Endothelial cell of umbilical vein (primary cell): Measurements from ENCODE around the gene SPSB1. TPM values are rescaled to one million over a fixed set of nuclear protein-coding genes. Genes with fewer than 3 reads are reported as not detected.

Experiments
- BruUV-seq: library from RNA; stranded (reverse); fragments of 400-500 nt; replicated peaks from 2 replicates; lab custom pipeline; 2021; lab: Mats Ljungman, UMichigan
- CTCF ChIA-PET: fragments of 300-600, 350-600 bp; sonication (Branson Sonifier 250); formaldehyde crosslinking; loops from one replicate; lab custom pipeline; 2021; ENCODE audit warnings: antibody characterized with exemption, inconsistent platforms; lab: Charles Lee
- POLR2A ChIA-PET: fragments of 300-600, 350-600 bp; sonication (Branson Sonifier 250); formaldehyde crosslinking; loops from one replicate; lab custom pipeline; 2021; ENCODE audit warnings: antibody characterized with exemption, inconsistent platforms; lab: Charles Lee
- DNase-seq: peaks from one replicate; pipeline ENCODE4 v3.0.0-alpha.2; 2011; ENCODE audit warnings: low read depth, low spot score
- FAIRE-seq: peaks from 2 replicates; lab custom pipeline; 2011; peaks lifted over from hg19 to GRCh38; lab: Jason Lieb, UNC
- H2AFZ ChIP-seq: 2 replicates; pipeline ENCODE4 v1.6.0; 2012; ENCODE audit warnings: low read depth, low read length, control low read depth, inconsistent platforms
- H3K27ac ChIP-seq: 2 replicates; pipeline ENCODE4 v1.5.1; 2011; ENCODE audit warnings: low read depth, mild to moderate bottlenecking, control low read depth, low read length, moderate library complexity; ENCODE audit not compliant: insufficient read depth
- H3K27me3 ChIP-seq, 2 experiments: 2 replicates each; pipeline versions ENCODE4 v1.6.0 to v1.6.1; 2011; ENCODE audit warnings: low read length in 2 of 2, mixed read lengths in 1 of 2; ENCODE audit not compliant: control insufficient read depth in 2 of 2, insufficient read depth in 2 of 2
- H3K36me3 ChIP-seq, 2 experiments: 2 replicates in 1 of 2; 3 replicates in 1 of 2; pipeline ENCODE4 v1.5.1; 2011; ENCODE audit warnings: low read length in 2 of 2, mild to moderate bottlenecking in 1 of 2, moderate library complexity in 1 of 2; ENCODE audit not compliant: control insufficient read depth in 2 of 2, insufficient read depth in 2 of 2; ENCODE audit errors: extremely low read depth in 1 of 2
- H3K4me1 ChIP-seq: 3 replicates; pipeline ENCODE4 v1.5.1; 2011; ENCODE audit warnings: mild to moderate bottlenecking, low read length; ENCODE audit not compliant: control insufficient read depth, insufficient read depth; ENCODE audit errors: extremely low read depth
- H3K4me2 ChIP-seq: 2 replicates; pipeline ENCODE4 v1.6.1; 2011; ENCODE audit warnings: low read length, control low read depth, mixed read lengths; ENCODE audit not compliant: insufficient read depth
- H3K4me3 ChIP-seq, 3 experiments: fragments of 200-600 bp in 1 of 3; sonication (generic), shearing (Covaris generic) in 1 of 3; replicated peaks in 1 of 3; 2 replicates each; pipeline ENCODE4 v1.5.1; 2011 to 2016; ENCODE audit warnings: control low read depth in 3 of 3, low read length in 3 of 3, mild to moderate bottlenecking in 2 of 3, inconsistent platforms in 1 of 3, low read depth in 1 of 3, moderate library complexity in 1 of 3; ENCODE audit not compliant: insufficient read depth in 1 of 3
- H3K79me2 ChIP-seq: 2 replicates; pipeline ENCODE4 v1.6.0; 2012; ENCODE audit warnings: low read length, inconsistent platforms; ENCODE audit not compliant: control insufficient read depth, insufficient read depth
- H3K9ac ChIP-seq: replicated peaks from 2 replicates; pipeline ENCODE3; 2011; ENCODE audit warnings: low read length, control low read depth; ENCODE audit not compliant: insufficient read depth; ENCODE audit errors: extremely low read depth
- H3K9me1 ChIP-seq: replicated peaks from 3 replicates; pipeline ENCODE4 v1.6.0; 2011; ENCODE audit warnings: mild to moderate bottlenecking, low read length; ENCODE audit not compliant: control insufficient read depth, insufficient read depth; ENCODE audit errors: extremely low read depth
- H3K9me3 ChIP-seq: replicated peaks from 2 replicates; pipeline ENCODE4 v1.5.1; 2012; ENCODE audit warnings: low read length, inconsistent platforms; ENCODE audit not compliant: control insufficient read depth, insufficient read depth
- H4K20me1 ChIP-seq: replicated peaks from 2 replicates; pipeline ENCODE3; 2011; ENCODE audit warnings: mild to moderate bottlenecking, low read length; ENCODE audit not compliant: control insufficient read depth, insufficient read depth; ENCODE audit errors: extremely low read depth
- CTCF ChIP-seq, 2 donors: IDR thresholded peaks; 1 replicate in 1 of 2; 2 replicates in 1 of 2; pipeline ENCODE4 v1.5.1; 2011; ENCODE audit warnings: low read length in 2 of 2, mild to moderate bottlenecking in 2 of 2, moderate library complexity in 2 of 2, control low read depth in 1 of 2, inconsistent platforms in 1 of 2, low read depth in 1 of 2; ENCODE audit not compliant: insufficient read depth in 1 of 2; ENCODE audit errors: extremely low read depth in 1 of 2
- EZH2 ChIP-seq: IDR thresholded peaks from 2 replicates; pipeline ENCODE4 v1.6.1; 2012; ENCODE audit warnings: borderline replicate concordance, low read depth, mild to moderate bottlenecking, moderate library complexity, low read length, inconsistent platforms; ENCODE audit not compliant: severe bottlenecking
- FOS ChIP-seq: IDR thresholded peaks from 2 replicates; pipeline ENCODE4 v1.6.1; 2011; ENCODE audit warnings: mild to moderate bottlenecking, low read length, moderate library complexity, borderline replicate concordance; ENCODE audit not compliant: insufficient read depth
- GATA2 ChIP-seq: IDR thresholded peaks from 2 replicates; pipeline ENCODE4 v1.7.0; 2011; ENCODE audit warnings: low read depth, mild to moderate bottlenecking, moderate library complexity, mixed read lengths, low read length; ENCODE audit not compliant: insufficient read length, insufficient read depth
- MAX ChIP-seq: IDR thresholded peaks from 2 replicates; pipeline ENCODE4 v1.6.1; 2011; ENCODE audit not compliant: insufficient read depth, insufficient read length
- dilution Hi-C: fragments of 300-500 bp; cut with MboI; formaldehyde crosslinking; loops from one replicate; pipeline ENCODE4 v1.15.0; 2019; ENCODE audit warnings: low sequenced_read_pairs; ENCODE audit not compliant: extremely low pct_ligation_motif_present
- intact Hi-C: fragments of 100-400 bp; cut with micrococcal nuclease; formaldehyde crosslinking; loops from one replicate; pipeline ENCODE4 v1.10.0; 2022
- polyA plus RNA-seq, 4 experiments: library from polyadenylated mRNA; depleted of rRNA in 3 of 4; stranded (reverse) in 3 of 4; unstranded in 1 of 4; fragments of >200 nt; gene quantifications; 2 replicates each; pipeline versions ENCODE4 v1.2.1 to v1.2.3, GENCODE V29; 2011 to 2012; ENCODE audit warnings: missing spikeins in 1 of 4
- total RNA-seq: library from RNA; stranded (reverse); gene quantifications from 2 replicates; pipeline ENCODE4 v1.2.3, GENCODE V29; 2021

Gene SPSB1
- total and polyA plus RNA-seq, 2 donors (not counting 3 experiments of a cell fraction or from before 2014, with no cell fraction given) = 41.9 to 61.2 TPM

GRCh38 chr1:9248341-9249262, 44.1 kb upstream of the SPSB1 start:
- intact Hi-C loops = no loop called here
- FAIRE-seq = no peak
- CTCF ChIA-PET = interaction anchor here (0.6 to 4.4 kb wide), 5 partner anchors 8 to 210 kb away, joined by 3 to 44 read pairs (median 17); partner anchors contain the start of gene H6PD

More at GRCh38 chr1:9248341-9249262, 44.1 kb upstream of the SPSB1 start:
- no peak for DNase-seq
- dilution Hi-C loops = no loop called here
- no peak overlapping the region for H3K4me3 ChIP-seq
- peaks cover 6% of the 10 kb centered on the region for H3K4me1 ChIP-seq
- POLR2A ChIA-PET = no interaction called here
- no peaks in the 10 kb centered on the region for H3K27me3 ChIP-seq
- TF ChIP-seq CTCF (IDR thresholded peaks at IDR 0.05; ENCODE audit: extremely low read depth in 1 of 2, insufficient read depth in 1 of 2, low read depth in 1 of 2, low read length in 2 of 2) = no peak
- TF ChIP-seq FOS = no peak
- TF ChIP-seq MAX = no peak
- no peak for TF ChIP-seq GATA2
- no peak for TF ChIP-seq EZH2
- H3K27ac ChIP-seq = no peak overlapping the region
- H3K9me3 ChIP-seq = no peaks in the 10 kb centered on the region
- H3K79me2 ChIP-seq = no peaks in the 10 kb centered on the region
- peaks cover 0 to 11% of the 10 kb centered on the region in 2 experiments for H3K36me3 ChIP-seq
- no peaks in the 10 kb centered on the region for H4K20me1 ChIP-seq
- H3K9ac ChIP-seq = no peak overlapping the region
- no TSS peak for BruUV-seq
- no peaks in the 10 kb centered on the region for H3K9me1 ChIP-seq
- H3K4me2 ChIP-seq = no peak overlapping the region
- no peak overlapping the region for H2AFZ ChIP-seq
